ENCODE measurements around the gene SLC1A5. TPM values are rescaled to one million over a fixed set of nuclear protein-coding genes. Genes with fewer than 3 reads are reported as not detected.
"Not testable (repeated sequence)": the region's sequence is repeated elsewhere in the genome, so short reads cannot be mapped to it uniquely, and the experiment has no call there.

The SLC1A5 gene
- total RNA-seq, 2 experiments from 2014 or later = 176 to 178 TPM

DNA sequence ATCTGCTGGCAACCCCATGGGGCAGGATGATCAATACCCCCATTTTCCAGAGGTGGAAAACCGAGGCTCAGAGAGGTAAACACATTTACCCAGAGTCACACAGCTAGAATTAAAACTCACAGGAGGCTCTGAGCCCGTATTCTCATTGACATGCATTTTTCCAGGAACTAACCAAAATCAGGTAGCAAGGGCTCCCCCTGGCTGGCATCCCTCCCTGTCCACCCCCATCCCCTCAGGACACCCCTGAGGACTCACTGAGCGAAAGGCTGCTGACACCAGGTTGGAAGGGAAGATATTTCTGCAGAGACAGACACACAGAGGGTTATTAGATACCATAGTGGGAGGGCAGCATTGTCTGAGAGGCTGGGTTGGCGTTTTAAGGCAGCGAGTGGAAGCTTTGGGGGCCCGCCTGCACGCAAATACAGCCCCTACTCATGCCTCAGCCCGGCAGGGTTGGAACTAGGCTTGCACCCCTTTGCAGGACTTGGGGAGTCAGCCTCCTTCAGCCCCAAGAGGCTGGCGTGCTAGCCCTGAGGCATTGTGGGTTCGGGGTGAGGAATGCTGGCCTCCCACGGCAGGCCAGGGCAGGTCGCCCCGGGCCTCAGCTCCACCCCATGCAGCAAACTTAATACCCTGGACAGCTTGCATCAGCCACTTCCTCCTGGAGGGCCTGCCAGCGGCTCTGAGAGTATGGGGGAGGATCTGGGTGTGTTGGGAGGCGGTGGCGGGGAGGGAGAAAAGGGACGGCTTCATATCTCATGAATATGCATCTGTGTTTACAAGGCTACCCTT, 3.9 kb downstream of the SLC1A5 start:
- peaks cover 62% of the 10 kb centered on the region for H3K4me1 Mint-ChIP-seq (ENCODE audit: low read depth)
- H3K4me3 Mint-ChIP-seq = peak overlapping the region; percentile 98
- CTCF ChIA-PET = interaction anchor here (0.6 to 9.8 kb wide), 13 partner anchors 8 to 880 kb away, joined by 3 to 65 read pairs (median 5); partner anchors contain the start of gene DACT3
- H3K36me3 Mint-ChIP-seq (ENCODE audit: low read depth) = peaks cover 67% of the 10 kb centered on the region
- no peaks in the 10 kb centered on the region for H3K27me3 Mint-ChIP-seq (ENCODE audit: low read depth)
- ATAC-seq (peak; percentile 31), DNase-seq (peak; percentile 85)
- H3K9me3 Mint-ChIP-seq (ENCODE audit: insufficient read depth) = no peaks in the 10 kb centered on the region
- peak overlapping the region; percentile 96 for H3K27ac Mint-ChIP-seq
- POLR2A ChIA-PET = interaction anchor here (0.7 to 5.4 kb wide), 3 partner anchors 9 to 38 kb away, joined by 3 to 51 read pairs (median 6); no protein-coding TSS in a partner anchor

DNA sequence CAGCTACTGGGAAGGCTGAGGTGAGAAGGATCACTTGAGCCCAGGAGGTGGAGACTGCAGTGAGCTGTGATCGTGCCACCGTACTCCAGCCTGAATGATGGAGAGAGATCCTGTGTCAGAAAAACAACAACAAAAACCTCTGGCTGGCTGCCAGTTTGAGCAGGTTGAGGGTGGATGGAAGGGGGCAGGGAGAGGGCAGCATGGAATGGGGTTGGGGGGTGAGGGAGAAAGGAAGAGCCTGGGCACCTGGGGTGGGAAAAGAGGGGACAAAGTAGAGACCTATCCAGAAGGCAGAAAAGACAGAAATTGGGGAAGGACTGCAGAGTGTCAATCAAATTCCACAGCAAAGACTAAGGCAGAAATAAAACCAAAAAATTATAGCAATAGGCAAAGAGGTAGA, 4.7 kb downstream of the SLC1A5 start:
- ATAC-seq = no peak
- CTCF ChIA-PET = interaction anchor here (0.6 to 9.8 kb wide), 6 partner anchors 18 to 879 kb away, joined by 3 to 65 read pairs (median 11); no protein-coding TSS in a partner anchor
- POLR2A ChIA-PET = interaction anchor here (5.4 kb wide), 1 partner anchor 39 kb away, joined by 51 read pairs; no protein-coding TSS in a partner anchor
- peak overlapping the region; percentile 96 for H3K27ac Mint-ChIP-seq
- H3K9me3 Mint-ChIP-seq (ENCODE audit: insufficient read depth) = no peaks in the 10 kb centered on the region
- peaks cover 62% of the 10 kb centered on the region for H3K4me1 Mint-ChIP-seq (ENCODE audit: low read depth)
- H3K27me3 Mint-ChIP-seq (ENCODE audit: low read depth) = no peaks in the 10 kb centered on the region
- peak overlapping the region; percentile 98 for H3K4me3 Mint-ChIP-seq
- H3K36me3 Mint-ChIP-seq (ENCODE audit: low read depth) = peaks cover 72% of the 10 kb centered on the region
- DNase-seq = no peak

DNA sequence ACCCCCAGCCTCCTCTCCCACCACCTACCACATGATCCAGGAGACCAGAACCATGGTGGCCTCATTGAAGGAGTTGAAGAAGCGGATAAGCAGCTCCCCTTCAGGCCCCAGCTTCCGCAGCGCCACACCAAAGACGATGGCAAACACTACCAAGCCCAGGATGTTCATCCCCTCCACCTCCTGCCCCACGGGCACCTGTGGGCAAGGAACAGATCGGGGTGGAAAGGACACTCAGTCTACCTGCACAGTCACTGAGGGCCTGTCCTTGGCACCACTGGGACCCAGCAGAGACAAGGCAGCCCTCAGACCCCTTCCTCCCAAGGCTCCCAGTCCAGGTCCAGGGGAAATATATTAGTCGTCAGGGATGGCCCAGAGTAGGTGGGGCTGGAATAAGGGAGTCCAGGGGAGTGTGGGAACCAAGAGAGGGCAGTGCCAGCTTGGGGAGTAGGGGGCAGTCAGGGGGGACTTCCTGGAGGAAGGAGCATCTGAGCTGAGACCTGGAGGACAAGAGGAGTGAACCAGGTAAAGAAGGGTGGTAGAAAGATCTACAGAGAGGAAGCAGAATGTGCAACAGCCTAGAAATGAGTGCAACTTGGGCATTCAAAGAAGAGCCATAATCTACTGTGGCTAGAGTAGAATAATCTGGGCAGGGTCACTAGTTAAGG, 5.9 kb downstream of the SLC1A5 start:
- H3K4me1 Mint-ChIP-seq (ENCODE audit: low read depth) = peaks cover 70% of the 10 kb centered on the region
- CTCF ChIA-PET = no interaction called here
- H3K9me3 Mint-ChIP-seq (ENCODE audit: insufficient read depth) = no peaks in the 10 kb centered on the region
- peak overlapping the region; percentile 98 for H3K4me3 Mint-ChIP-seq
- no peaks in the 10 kb centered on the region for H3K27me3 Mint-ChIP-seq (ENCODE audit: low read depth)
- H3K27ac Mint-ChIP-seq = peak overlapping the region; percentile 96
- no peak for ATAC-seq
- peaks cover 83% of the 10 kb centered on the region for H3K36me3 Mint-ChIP-seq (ENCODE audit: low read depth)
- POLR2A ChIA-PET = no interaction called here
- no peak for DNase-seq

DNA sequence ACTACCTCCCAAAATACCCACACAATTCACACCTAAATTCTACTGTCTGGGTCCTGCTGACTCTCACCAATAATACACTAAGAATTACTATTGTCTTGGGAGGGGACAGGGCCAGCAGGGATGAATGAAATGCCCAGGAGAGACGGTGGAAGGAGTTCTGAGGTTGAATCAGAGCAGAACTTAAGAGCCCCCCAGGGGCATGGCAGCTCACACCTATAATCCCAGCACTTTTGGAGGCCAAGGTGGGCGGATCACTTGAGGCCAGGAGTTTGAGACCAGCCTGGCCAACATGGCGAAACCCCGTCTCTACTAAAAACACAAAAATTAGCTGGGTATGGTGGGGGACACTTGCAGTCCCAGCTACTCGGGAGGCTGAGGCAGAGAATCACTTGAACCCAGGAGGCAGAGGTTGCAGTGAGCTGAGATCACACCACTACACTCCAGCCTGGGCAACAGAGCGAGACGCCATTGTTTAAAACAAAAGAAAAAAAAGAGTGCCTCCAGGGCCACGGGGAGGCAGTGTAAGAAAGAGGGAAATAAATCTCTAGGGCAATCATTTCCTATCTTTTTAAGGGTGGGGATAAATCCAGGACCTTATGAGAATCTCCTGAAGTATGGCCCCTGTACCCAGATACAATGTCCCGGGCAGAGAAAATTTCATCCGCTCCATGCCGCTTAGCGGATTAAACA, 10.3 kb downstream of the SLC1A5 start:
- POLR2A ChIA-PET = interaction anchor here (1.2 kb wide), 1 partner anchor 10 kb away, joined by 5 read pairs; the partner anchor contains the start of gene SLC1A5
- Mint-ChIP-seq H3K27ac (peak overlapping the region; percentile 66), H3K4me1 (ENCODE audit: low read depth) (peaks cover 58% of the 10 kb centered on the region), H3K4me3 (peak overlapping the region; percentile 5), H3K36me3 (ENCODE audit: low read depth) (peaks cover 70% of the 10 kb centered on the region)
- not testable (repeated sequence) for ATAC-seq; DNase-seq; H3K9me3 Mint-ChIP-seq (ENCODE audit: insufficient read depth); H3K27me3 Mint-ChIP-seq (ENCODE audit: low read depth)
- CTCF ChIA-PET = interaction anchor here (1.9 kb wide), 1 partner anchor 12 kb away, joined by 5 read pairs; no protein-coding TSS in a partner anchor

DNA sequence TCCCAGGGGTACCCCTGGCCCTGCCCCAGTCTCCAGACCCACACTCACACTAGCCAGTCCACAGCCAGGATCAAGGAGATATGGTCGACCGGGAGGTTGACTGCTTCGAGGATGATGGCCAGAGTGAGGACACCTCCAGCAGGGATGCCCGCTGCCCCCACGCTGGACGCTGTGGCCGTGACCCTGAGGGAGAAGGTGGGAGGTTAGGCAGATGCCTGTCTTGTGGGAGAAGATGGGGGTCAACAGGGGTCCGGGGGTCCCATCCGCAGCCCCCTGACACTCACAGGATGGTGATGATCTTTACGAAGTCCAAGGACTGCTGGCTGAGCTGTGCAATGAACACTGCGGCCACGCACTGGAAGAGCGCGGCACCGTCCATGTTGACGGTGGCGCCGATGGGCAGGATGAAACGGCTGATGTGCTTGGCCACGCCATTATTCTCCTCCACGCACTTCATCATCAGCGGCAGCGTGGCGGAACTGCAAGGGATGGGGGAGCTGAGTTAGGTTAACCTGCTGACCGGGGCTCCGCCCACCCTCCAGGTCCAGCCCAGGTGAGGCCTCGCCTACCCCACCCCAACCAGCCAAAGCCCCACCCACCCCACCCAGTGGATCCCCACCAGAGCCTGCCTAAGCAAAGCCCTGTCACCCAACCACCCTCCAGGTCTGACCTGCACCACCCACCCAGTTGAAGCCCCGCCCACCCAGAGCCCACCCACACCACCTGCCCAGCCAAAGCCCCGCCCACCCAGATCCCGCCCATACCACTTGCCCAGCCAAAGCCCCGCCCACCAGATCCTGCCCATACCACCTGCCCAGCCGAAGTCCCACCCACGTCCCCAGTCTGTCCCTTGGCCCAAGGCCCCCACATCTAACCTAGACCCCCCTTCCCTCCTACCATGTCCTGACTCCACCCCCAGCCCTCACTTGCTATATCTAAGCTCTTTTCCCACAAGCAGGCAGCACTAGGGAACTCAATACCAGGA, 11.2 kb downstream of the SLC1A5 start:
- Mint-ChIP-seq H3K27ac (peak overlapping the region; percentile 66), H3K27me3 (ENCODE audit: low read depth) (no peaks in the 10 kb centered on the region), H3K36me3 (ENCODE audit: low read depth) (peaks cover 65% of the 10 kb centered on the region), H3K9me3 (ENCODE audit: insufficient read depth) (no peaks in the 10 kb centered on the region), H3K4me3 (no peak overlapping the region), H3K4me1 (ENCODE audit: low read depth) (peaks cover 51% of the 10 kb centered on the region)
- DNase-seq (no peak), ATAC-seq (peak; percentile 35)
- ChIA-PET CTCF (interaction anchor here (0.7 to 1.9 kb wide), 6 partner anchors 8 to 63 kb away, joined by 3 to 5 read pairs (median 3); no protein-coding TSS in a partner anchor), POLR2A (interaction anchor here (1.2 kb wide), 2 partner anchors 11 kb away, joined by 4 to 5 read pairs; partner anchors contain the start of gene SLC1A5)

DNA sequence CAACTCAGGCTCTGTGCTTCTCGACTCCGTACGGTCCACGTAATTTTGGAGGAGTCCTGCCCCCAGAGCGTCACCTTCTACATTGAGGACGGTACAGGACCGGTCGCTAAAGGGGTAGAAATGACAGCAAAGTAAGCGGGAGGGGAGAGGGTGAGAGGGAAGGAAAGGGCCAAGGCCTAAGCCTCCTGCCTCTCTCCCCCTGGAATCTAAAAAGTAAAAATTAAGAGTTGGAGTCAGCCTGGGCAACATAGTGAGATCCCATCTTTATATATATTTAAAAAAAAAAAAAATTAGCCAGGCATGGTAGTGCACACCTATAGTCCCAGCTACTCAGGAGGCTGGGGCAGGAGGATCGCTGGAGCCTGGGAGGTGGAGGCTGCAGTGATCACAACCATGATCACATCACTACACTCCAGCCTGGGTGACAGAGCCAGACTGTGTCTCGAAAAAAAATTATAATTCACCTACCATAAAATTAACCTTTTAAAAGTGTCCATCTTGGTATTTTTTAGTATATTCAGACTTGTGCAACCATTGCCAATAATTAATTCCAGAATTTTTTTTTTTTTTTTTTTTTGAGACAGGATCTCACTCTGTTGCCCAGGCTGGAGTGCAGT, 12.6 kb downstream of the SLC1A5 start:
- DNase-seq (no peak), ATAC-seq (no peak)
- Mint-ChIP-seq H3K9me3 (ENCODE audit: insufficient read depth) (no peaks in the 10 kb centered on the region), H3K36me3 (ENCODE audit: low read depth) (peaks cover 56% of the 10 kb centered on the region), H3K4me3 (no peak overlapping the region), H3K4me1 (ENCODE audit: low read depth) (peaks cover 39% of the 10 kb centered on the region), H3K27ac (no peak overlapping the region), H3K27me3 (ENCODE audit: low read depth) (no peaks in the 10 kb centered on the region)
- ChIA-PET POLR2A (interaction anchor here (0.8 to 1.2 kb wide), 2 partner anchors 9 to 12 kb away, joined by 3 to 4 read pairs; partner anchors contain the start of gene SLC1A5), CTCF (interaction anchor here (0.9 to 1.6 kb wide), 6 partner anchors 9 to 64 kb away, joined by 3 to 4 read pairs (median 3); no protein-coding TSS in a partner anchor)

DNA sequence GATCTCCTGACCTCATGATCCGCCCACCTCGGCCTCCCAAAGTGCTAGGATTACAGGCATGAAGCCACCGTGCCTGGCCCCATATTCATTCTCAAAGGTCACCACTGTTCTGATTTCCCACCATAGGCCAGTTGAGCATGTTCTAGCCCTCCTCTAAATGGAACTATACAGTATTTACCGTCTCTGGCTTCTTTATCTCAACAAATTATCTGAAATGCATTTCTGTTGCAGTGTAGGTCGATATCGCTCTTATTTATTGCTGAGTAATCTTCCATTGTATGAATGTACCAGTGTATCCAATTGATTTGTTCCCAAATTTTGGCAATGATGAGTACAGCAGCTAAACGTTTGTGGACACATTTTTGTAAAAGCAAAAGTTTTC, 15.4 kb downstream of the SLC1A5 start:
- no peak for ATAC-seq
- H3K27me3 Mint-ChIP-seq (ENCODE audit: low read depth) = no peaks in the 10 kb centered on the region
- no peak for DNase-seq
- H3K36me3 Mint-ChIP-seq (ENCODE audit: low read depth) = peaks cover 42% of the 10 kb centered on the region
- H3K4me3 Mint-ChIP-seq = no peak overlapping the region
- H3K9me3 Mint-ChIP-seq (ENCODE audit: insufficient read depth) = no peaks in the 10 kb centered on the region
- peaks cover 21% of the 10 kb centered on the region for H3K4me1 Mint-ChIP-seq (ENCODE audit: low read depth)
- CTCF ChIA-PET = interaction anchor here (1.3 to 2.7 kb wide), 2 partner anchors 39 to 68 kb away, joined by 3 to 8 read pairs; no protein-coding TSS in a partner anchor
- H3K27ac Mint-ChIP-seq = peak overlapping the region; percentile 49
- POLR2A ChIA-PET = interaction anchor here (1.0 kb wide), 1 partner anchor 15 kb away, joined by 3 read pairs; the partner anchor contains the start of gene SLC1A5

DNA sequence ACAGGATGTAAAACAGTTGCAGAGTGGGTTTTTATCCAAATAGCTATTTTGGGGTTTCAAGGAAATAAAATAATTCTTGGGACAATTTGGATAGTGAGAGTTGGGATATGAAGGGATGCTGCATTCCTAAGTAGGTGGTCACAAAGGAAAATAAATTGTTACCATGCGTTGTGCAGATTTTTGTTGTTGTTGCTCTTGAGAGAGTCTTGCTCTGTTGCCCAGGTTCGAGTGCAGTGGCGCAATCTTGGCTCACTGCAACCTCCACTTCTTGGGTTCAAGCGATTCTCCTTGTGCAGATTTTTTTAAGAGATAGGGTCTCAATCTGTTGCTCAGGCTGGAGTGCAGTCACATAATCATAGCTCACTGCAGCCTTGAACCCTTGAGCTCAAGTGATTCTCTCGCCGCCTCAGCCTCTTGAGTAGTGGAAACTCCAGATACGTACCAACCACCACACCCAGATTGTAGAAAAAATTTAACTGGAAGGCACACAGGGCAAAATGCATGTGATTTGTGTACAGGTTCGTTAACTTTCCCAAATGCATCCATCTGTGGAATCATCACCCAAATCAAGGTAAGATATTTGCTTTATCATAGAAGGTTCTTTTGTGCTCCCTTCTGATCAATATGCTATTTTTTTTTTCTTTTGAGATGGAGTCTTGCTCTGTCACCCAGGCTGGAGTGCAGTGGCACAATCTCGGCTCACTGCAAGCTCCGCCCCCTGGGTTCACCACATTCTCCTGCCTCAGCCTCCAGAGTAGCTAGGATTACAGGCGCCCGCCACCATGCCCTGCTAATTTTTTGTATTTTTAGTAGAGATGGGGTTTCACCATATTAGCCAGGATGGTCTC, 16.0 kb downstream of the SLC1A5 start:
- Mint-ChIP-seq H3K9me3 (ENCODE audit: insufficient read depth) (no peaks in the 10 kb centered on the region), H3K27ac (no peak overlapping the region), H3K27me3 (ENCODE audit: low read depth) (no peaks in the 10 kb centered on the region), H3K4me1 (ENCODE audit: low read depth) (peaks cover 17% of the 10 kb centered on the region), H3K4me3 (no peak overlapping the region), H3K36me3 (ENCODE audit: low read depth) (peaks cover 37% of the 10 kb centered on the region)
- ChIA-PET POLR2A (interaction anchor here (1.0 kb wide), 1 partner anchor 16 kb away, joined by 3 read pairs; the partner anchor contains the start of gene SLC1A5), CTCF (interaction anchor here (0.6 to 2.7 kb wide), 3 partner anchors 40 to 263 kb away, joined by 3 to 8 read pairs (median 3); no protein-coding TSS in a partner anchor)
- ATAC-seq (peak; percentile 25), DNase-seq (no peak)

DNA sequence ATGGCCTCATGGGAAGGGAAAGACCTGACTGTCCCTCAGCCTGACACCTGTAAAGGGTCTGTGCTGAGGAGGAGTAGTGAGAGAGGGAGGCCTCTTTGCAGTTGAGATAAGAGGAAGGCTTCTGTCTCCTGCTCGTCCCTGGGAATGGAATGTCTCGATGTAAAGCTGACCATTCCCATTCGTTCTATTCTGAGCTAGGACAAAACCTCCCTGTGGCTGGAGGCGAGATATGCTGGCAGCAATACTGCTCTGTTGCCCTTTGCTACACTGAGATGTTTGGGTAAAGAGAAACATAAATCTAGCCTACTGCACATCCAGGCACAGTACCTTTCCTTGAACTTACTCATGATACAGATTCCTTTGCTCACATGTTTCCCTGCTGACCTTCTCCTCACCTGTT, 19.6 kb downstream of the SLC1A5 start:
- H3K4me1 Mint-ChIP-seq (ENCODE audit: low read depth); H3K9me3 Mint-ChIP-seq (ENCODE audit: insufficient read depth); H3K4me3 Mint-ChIP-seq; POLR2A ChIA-PET; H3K27me3 Mint-ChIP-seq (ENCODE audit: low read depth); DNase-seq; ATAC-seq; H3K27ac Mint-ChIP-seq: not testable (repeated sequence)
- CTCF ChIA-PET = interaction anchor here (1.9 kb wide), 1 partner anchor 11 kb away, joined by 13 read pairs; no protein-coding TSS in a partner anchor
- peaks cover 10% of the 10 kb centered on the region for H3K36me3 Mint-ChIP-seq (ENCODE audit: low read depth)
